Keratinocyte (primary cell): ENCODE results near the gene ARFGAP3.

Source experiments
- EZH2 ChIP-seq: IDR thresholded peaks from one replicate; pipeline ENCODE4 v1.6.1; 2012; ENCODE audit warnings: inconsistent platforms, mild to moderate bottlenecking, low read length, moderate library complexity
- TF ChIP-seq, protein P1 (sequence below), 3 experiments: IDR thresholded peaks in 1 of 3; conservative IDR thresholded peaks in 1 of 3; optimal IDR thresholded peaks in 1 of 3; 2 replicates in 2 of 3; 3 replicates in 1 of 3; pipeline versions ENCODE3 to v1.5.1; 2011; ENCODE audit warnings: low read length in 3 of 3, mild to moderate bottlenecking in 3 of 3, moderate library complexity in 2 of 3, control low read depth in 1 of 3, inconsistent platforms in 1 of 3; ENCODE audit not compliant: insufficient read depth in 2 of 3; ENCODE audit errors: extremely low read depth in 1 of 3

DNA sequence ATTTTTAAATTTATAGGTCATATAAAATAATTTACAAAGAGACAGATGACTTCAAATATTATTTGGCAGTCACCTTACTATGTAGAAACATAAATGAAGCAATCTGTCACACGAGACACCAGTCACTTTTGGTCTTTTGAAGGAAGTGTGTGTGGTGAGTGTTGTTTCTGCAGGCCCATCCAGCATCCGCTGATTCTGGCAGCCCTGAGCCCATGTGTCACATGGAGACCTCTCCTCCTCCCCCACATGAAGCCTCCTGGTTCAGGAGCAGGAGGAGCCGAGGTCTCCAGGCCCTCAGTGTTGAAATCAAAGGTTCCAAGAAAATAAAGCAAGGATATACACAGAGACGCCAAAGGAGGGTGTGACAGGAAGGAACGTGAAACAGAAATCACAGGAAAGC lies 60.1 kb downstream of the ARFGAP3 start:
- TF ChIP-seq, protein P1, sequence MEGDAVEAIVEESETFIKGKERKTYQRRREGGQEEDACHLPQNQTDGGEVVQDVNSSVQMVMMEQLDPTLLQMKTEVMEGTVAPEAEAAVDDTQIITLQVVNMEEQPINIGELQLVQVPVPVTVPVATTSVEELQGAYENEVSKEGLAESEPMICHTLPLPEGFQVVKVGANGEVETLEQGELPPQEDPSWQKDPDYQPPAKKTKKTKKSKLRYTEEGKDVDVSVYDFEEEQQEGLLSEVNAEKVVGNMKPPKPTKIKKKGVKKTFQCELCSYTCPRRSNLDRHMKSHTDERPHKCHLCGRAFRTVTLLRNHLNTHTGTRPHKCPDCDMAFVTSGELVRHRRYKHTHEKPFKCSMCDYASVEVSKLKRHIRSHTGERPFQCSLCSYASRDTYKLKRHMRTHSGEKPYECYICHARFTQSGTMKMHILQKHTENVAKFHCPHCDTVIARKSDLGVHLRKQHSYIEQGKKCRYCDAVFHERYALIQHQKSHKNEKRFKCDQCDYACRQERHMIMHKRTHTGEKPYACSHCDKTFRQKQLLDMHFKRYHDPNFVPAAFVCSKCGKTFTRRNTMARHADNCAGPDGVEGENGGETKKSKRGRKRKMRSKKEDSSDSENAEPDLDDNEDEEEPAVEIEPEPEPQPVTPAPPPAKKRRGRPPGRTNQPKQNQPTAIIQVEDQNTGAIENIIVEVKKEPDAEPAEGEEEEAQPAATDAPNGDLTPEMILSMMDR (optimal IDR thresholded peaks at IDR 0.05 in 1 of 3, IDR thresholded peaks at IDR 0.05 in 1 of 3, conservative IDR thresholded peaks at IDR 0.05 in 1 of 3; ENCODE audit: extremely low read depth in 1 of 3, insufficient read depth in 2 of 3, low read length in 3 of 3) = no peak
- TF ChIP-seq EZH2 = no peak
